ENCODE data around the gene NRGN. TPM values are rescaled to one million over a fixed set of nuclear protein-coding genes. Genes with fewer than 3 reads are reported as not detected.

NRGN gene
- total and polyA plus RNA-seq, 2 experiments from 2014 or later: 0.23 to 0.32 TPM

- Histone ChIP-seq H2AFZ (peak overlapping the region; percentile 34; the same call in 1 of the 2 replicates), H3K9me2 (ENCODE audit: insufficient read depth) (no peaks in the 10 kb centered on the region), H3K27me3 (replicated peaks; ENCODE audit: insufficient read depth) (peaks cover 37% of the 10 kb centered on the region), H4K20me1 (ENCODE audit: insufficient read depth) (0 out of 2 replicates have a peak, but pooled peaks cover 4% of the 10 kb centered on the region), H3K9me3 (ENCODE audit: low read depth) (no peaks in the 10 kb centered on the region), H3K4me1 (ENCODE audit: insufficient read depth) (peaks cover 7% of the 10 kb centered on the region; the same call in 1 of the 2 replicates), H3K4me2 (ENCODE audit: unreplicated experiment) (peak overlapping the region; percentile 79), H3K79me2 (ENCODE audit: insufficient read depth) (no peaks in the 10 kb centered on the region), H3K36me3 (ENCODE audit: low read depth) (peaks cover 9% of the 10 kb centered on the region), H3F3A (ENCODE audit: insufficient read depth) (no peaks in the 10 kb centered on the region), H3K27ac (no peak overlapping the region), H3K4me3 (peak overlapping the region; percentile 68), H3K9ac (peak overlapping the region; percentile 11; the same call in 1 of the 2 replicates)
- in situ Hi-C loops (cut with MboI): loop anchor here (10.0 kb wide), 1 partner anchor 89 kb away; the partner anchor contains the start of genes SIAE and SPA17
- no peak for TF ChIP-seq EZH2 (IDR thresholded peaks at IDR 0.05; ENCODE audit: insufficient read depth, poor library complexity, severe bottlenecking)
- TF ChIP-seq EZH2phosphoT487 (IDR thresholded peaks at IDR 0.05; ENCODE audit: insufficient read depth, low read depth): no peak
- DNase-seq: peak; percentile 71
- WGBS, 2 experiments (ENCODE audit: low coverage in 1 of 2, low lambda C conversion rate in 2 of 2, missing lambda C conversion rate in 2 of 2): 13 to 14% methylated on average over 20 to 21 of the region's 21 CpGs
Measured at GRCh38 chr11:124763156-124763947, 23.6 kb downstream of the NRGN start.

GRCh38 chr11:124766156-124766555, 26.4 kb downstream of the NRGN start:
- Histone ChIP-seq H2AFZ (no peak overlapping the region), H3K4me2 (ENCODE audit: unreplicated experiment) (no peak overlapping the region), H3K27ac (no peak overlapping the region), H3K9ac (no peak overlapping the region), H3K27me3 (replicated peaks; ENCODE audit: insufficient read depth) (peaks cover 13% of the 10 kb centered on the region), H3F3A (ENCODE audit: insufficient read depth) (0 out of 2 replicates have a peak, but pooled peaks cover 11% of the 10 kb centered on the region), H3K79me2 (ENCODE audit: insufficient read depth) (no peaks in the 10 kb centered on the region), H3K9me2 (ENCODE audit: insufficient read depth) (no peaks in the 10 kb centered on the region), H3K9me3 (ENCODE audit: low read depth) (no peaks in the 10 kb centered on the region), H4K20me1 (ENCODE audit: insufficient read depth) (peaks cover 4% of the 10 kb centered on the region; the same call in 1 of the 2 replicates), H3K36me3 (ENCODE audit: low read depth) (peaks cover 9% of the 10 kb centered on the region), H3K4me1 (ENCODE audit: insufficient read depth) (peaks cover 10% of the 10 kb centered on the region), H3K4me3 (no peak overlapping the region)
- no peak for TF ChIP-seq EZH2phosphoT487 (IDR thresholded peaks at IDR 0.05; ENCODE audit: insufficient read depth, low read depth)
- no peak for TF ChIP-seq EZH2 (IDR thresholded peaks at IDR 0.05; ENCODE audit: insufficient read depth, poor library complexity, severe bottlenecking)
- no peak for DNase-seq
- 86 to 99% methylated on average over 2 of the region's 2 CpGs for WGBS, 2 experiments (ENCODE audit: low coverage in 1 of 2, low lambda C conversion rate in 2 of 2, missing lambda C conversion rate in 2 of 2)
- in situ Hi-C loops (cut with MboI): loop anchor here (10.0 kb wide), 1 partner anchor 91 kb away; the partner anchor contains the start of genes SIAE and SPA17

GRCh38 chr11:124768914-124769313, 29.2 kb downstream of the NRGN start:
- H3K9me3 ChIP-seq (ENCODE audit: low read depth): no peaks in the 10 kb centered on the region
- no peak overlapping the region for H3K4me3 ChIP-seq
- H3K4me1 ChIP-seq (ENCODE audit: insufficient read depth): peaks cover 10% of the 10 kb centered on the region
- no peak overlapping the region for H3K4me2 ChIP-seq (ENCODE audit: unreplicated experiment)
- H3K27ac ChIP-seq: no peak overlapping the region
- peaks cover 19% of the 10 kb centered on the region for H3K36me3 ChIP-seq (ENCODE audit: low read depth)
- no peak overlapping the region for H2AFZ ChIP-seq
- no peak overlapping the region for H3K9ac ChIP-seq
- H3F3A ChIP-seq (ENCODE audit: insufficient read depth): 0 out of 2 replicates have a peak, but pooled peaks cover 15% of the 10 kb centered on the region
- no peaks in the 10 kb centered on the region for H3K79me2 ChIP-seq (ENCODE audit: insufficient read depth)
- no peaks in the 10 kb centered on the region for H3K9me2 ChIP-seq (ENCODE audit: insufficient read depth)
- TF ChIP-seq EZH2 (IDR thresholded peaks at IDR 0.05; ENCODE audit: insufficient read depth, poor library complexity, severe bottlenecking) (no peak), EZH2phosphoT487 (IDR thresholded peaks at IDR 0.05; ENCODE audit: insufficient read depth, low read depth) (no peak)
- no peaks in the 10 kb centered on the region for H3K27me3 ChIP-seq (replicated peaks; ENCODE audit: insufficient read depth)
- no peak for DNase-seq
- peaks cover 4% of the 10 kb centered on the region; the same call in 1 of the 2 replicates for H4K20me1 ChIP-seq (ENCODE audit: insufficient read depth)
- WGBS, 2 experiments (ENCODE audit: low coverage in 1 of 2, low lambda C conversion rate in 2 of 2, missing lambda C conversion rate in 2 of 2): 93 to 94% methylated on average over 8 of the region's 8 CpGs
- in situ Hi-C loops (cut with MboI): loop anchor here (10.0 kb wide), 1 partner anchor 94 kb away; the partner anchor contains the start of genes SIAE and SPA17
